ES-I3 (cell line): ENCODE measurements around the gene FBLN2.

Experiments
- H3K36me3 ChIP-seq: 2 replicates; pipeline ENCODE4 v1.6.1; 2013; ENCODE audit warnings: mild to moderate bottlenecking, low read length, control low read depth, moderate library complexity; ENCODE audit not compliant: insufficient read depth
- H3K4me1 ChIP-seq: 2 replicates; pipeline ENCODE4 v1.6.1; 2013; ENCODE audit warnings: mild to moderate bottlenecking, control low read depth, low read length; ENCODE audit not compliant: insufficient read depth
- H3K9ac ChIP-seq: 2 replicates; pipeline ENCODE4 v1.6.1; 2013; ENCODE audit warnings: low read depth, mild to moderate bottlenecking, low read length, moderate library complexity
- H3K9me3 ChIP-seq: 2 replicates; pipeline ENCODE4 v1.6.1; 2013; ENCODE audit warnings: mild to moderate bottlenecking, low read length, moderate library complexity; ENCODE audit not compliant: control insufficient read depth, insufficient read depth

The FBLN2 gene

GRCh38 chr3:13590841-13591520, 42.1 kb downstream of the FBLN2 start:
- H3K4me1 ChIP-seq, result peaks cover 24% of the 10 kb centered on the region
- H3K9ac ChIP-seq, result no peak overlapping the region
- H3K9me3 ChIP-seq, result no peaks in the 10 kb centered on the region
- H3K36me3 ChIP-seq, result no peaks in the 10 kb centered on the region

GRCh38 chr3:13593615-13594014, 44.7 kb downstream of the FBLN2 start:
- H3K36me3 ChIP-seq, result no peaks in the 10 kb centered on the region
- no peak overlapping the region for H3K9ac ChIP-seq
- no peaks in the 10 kb centered on the region for H3K9me3 ChIP-seq
- H3K4me1 ChIP-seq, result peaks cover 13% of the 10 kb centered on the region

GRCh38 chr3:13594146-13594545, 45.2 kb downstream of the FBLN2 start:
- Histone ChIP-seq H3K9ac (no peak overlapping the region), H3K36me3 (no peaks in the 10 kb centered on the region), H3K9me3 (no peaks in the 10 kb centered on the region), H3K4me1 (peaks cover 10% of the 10 kb centered on the region)

DNA sequence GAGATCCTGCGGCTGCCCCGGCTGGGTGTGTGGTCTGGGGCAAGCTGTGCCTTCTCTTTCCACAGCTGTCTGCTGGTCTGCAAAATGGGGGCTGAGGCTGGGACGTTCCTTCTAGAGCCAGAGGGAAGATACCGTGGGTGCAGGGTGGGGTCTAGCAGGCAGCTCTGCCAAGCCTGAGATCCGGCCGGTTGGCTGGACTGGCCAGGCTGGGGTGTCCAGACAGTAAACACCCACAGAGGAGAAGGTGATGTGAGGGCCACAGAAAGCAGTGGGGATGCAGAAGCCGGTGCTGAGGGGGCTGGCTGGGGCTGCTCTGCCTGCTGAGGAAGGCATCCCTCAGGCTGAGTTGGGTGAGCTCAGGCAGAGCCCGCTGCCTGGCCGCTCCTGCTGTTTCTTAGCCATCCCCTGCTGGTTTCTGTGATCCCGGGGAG, 46.1 kb downstream of the FBLN2 start:
- Histone ChIP-seq H3K36me3 (no peaks in the 10 kb centered on the region), H3K9me3 (no peaks in the 10 kb centered on the region), H3K4me1 (peaks cover 10% of the 10 kb centered on the region), H3K9ac (no peak overlapping the region)

DNA sequence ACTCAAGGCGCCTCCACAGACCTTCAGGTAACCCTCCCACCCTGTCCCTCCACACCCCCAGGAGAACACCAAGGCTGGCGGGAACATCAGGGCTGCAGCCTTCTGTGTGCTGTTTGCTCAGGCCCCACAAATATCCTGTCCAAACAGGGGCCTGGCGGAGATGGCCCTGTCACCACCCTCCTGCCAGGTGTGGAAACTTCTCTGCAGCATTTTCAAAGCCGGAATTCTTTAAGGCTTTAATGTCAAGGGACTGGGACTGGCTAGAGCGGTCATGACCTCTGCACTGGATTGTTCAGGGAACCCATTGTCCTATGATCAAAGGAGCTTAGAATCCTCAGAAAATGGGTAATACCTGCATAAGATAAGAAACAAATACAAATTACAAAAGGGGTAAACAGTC, 46.6 kb downstream of the FBLN2 start:
- H3K9ac ChIP-seq, result no peak overlapping the region
- H3K4me1 ChIP-seq, result peaks cover 10% of the 10 kb centered on the region
- H3K9me3 ChIP-seq, result no peaks in the 10 kb centered on the region
- no peaks in the 10 kb centered on the region for H3K36me3 ChIP-seq

DNA sequence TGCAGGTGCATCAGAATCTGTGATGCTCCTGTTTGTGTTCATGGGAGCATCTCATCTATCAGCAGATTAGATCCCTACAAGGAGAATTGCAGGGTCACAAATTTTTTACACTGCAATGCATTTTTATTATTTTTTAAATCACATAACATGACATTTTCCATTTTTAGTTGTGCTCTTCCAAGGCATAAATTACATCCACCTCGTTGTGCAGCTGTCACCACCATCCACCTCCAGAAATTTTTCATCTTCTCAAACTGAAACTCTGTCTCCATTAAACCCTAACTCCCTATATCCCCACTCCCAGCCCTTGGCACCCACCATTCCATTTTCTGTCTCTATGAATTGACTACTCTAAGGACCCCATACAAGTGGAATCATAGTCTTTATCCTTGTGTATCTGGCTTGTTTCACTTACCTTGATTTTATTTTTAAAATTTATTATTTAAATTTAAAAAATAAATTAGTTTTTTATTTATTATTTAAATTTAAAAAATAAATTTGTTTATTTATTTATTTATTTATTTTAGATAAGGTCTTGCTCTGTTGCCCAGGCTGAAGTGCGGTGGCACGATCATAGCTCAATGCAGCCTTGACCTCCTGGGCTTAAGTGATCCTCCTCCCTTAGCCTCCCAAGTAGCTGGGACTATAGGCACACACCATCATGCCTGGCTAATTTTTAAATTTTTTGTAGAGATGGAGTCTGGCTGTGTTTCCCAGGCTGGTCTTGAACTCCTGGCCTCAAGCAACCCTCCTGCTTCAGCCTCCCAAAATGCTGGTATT, 47.7 kb downstream of the FBLN2 start:
- Histone ChIP-seq H3K9me3 (no peaks in the 10 kb centered on the region), H3K36me3 (no peaks in the 10 kb centered on the region), H3K9ac (no peak overlapping the region), H3K4me1 (peaks cover 10% of the 10 kb centered on the region)

- Histone ChIP-seq H3K9ac (no peak overlapping the region), H3K4me1 (peaks cover 10% of the 10 kb centered on the region), H3K36me3 (no peaks in the 10 kb centered on the region), H3K9me3 (no peaks in the 10 kb centered on the region)
Observed at GRCh38 chr3:13597661-13598060, 48.7 kb downstream of the FBLN2 start.

DNA sequence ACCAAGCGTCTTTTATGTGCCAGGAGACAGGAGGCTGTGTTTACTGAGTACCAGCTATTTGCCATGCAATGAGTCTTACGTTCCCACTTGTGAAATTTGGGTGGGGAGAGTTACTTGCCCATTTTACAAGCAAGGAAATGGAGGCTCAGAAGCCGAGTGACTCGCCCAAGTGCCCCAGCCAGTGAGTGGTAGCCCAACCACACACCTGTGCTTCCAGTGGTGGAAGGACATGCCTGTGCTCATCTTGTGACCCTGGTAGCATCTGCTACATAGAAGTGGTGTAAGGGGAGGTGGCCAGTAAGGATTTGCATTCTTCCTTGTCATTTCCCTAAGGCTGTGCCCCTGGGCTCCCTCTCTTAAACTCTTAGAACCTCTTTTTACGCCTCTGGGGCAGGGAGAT, 49.3 kb downstream of the FBLN2 start:
- no peak overlapping the region for H3K9ac ChIP-seq
- H3K36me3 ChIP-seq, result no peaks in the 10 kb centered on the region
- peaks cover 10% of the 10 kb centered on the region for H3K4me1 ChIP-seq
- no peaks in the 10 kb centered on the region for H3K9me3 ChIP-seq

- H3K9me3 ChIP-seq, result no peaks in the 10 kb centered on the region
- peaks cover 10% of the 10 kb centered on the region for H3K4me1 ChIP-seq
- H3K36me3 ChIP-seq, result no peaks in the 10 kb centered on the region
- no peak overlapping the region for H3K9ac ChIP-seq
Observed at GRCh38 chr3:13598926-13599886, 50.3 kb downstream of the FBLN2 start.

DNA sequence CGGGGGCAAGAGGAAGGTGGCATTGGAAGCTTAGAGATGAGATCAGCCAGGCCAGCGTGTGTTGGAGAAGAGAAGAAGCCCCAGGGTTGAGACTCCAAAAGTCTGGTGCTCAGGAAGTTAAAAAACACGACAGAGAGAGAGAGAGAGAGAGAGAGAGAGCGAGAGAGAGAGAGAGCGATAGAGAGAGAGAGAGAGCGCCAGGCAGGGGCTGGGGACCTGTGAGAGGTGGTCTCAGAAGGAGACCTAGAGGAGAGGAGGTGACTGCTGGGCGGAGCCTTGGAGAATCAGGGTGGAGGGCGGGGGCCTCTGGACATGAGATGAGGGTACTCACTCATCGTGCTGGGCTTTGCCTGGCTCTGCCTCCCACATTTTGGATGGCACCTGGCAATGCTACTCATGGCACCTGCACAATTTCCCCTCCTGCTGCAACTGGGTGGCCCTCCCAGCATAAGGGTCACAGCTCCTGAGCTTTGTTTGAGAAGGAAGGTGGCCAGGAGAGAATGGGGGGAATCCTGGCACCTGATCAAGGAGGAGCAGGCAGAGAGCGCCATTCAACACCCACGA, 51.0 kb downstream of the FBLN2 start:
- Histone ChIP-seq H3K4me1 (peaks cover 10% of the 10 kb centered on the region), H3K9ac (no peak overlapping the region), H3K9me3 (no peaks in the 10 kb centered on the region), H3K36me3 (no peaks in the 10 kb centered on the region)

- Histone ChIP-seq H3K9me3 (no peaks in the 10 kb centered on the region), H3K4me1 (no peaks in the 10 kb centered on the region; the same call in 1 of the 2 replicates), H3K9ac (no peak overlapping the region), H3K36me3 (no peaks in the 10 kb centered on the region)
Observed at GRCh38 chr3:13600950-13601691, 52.2 kb downstream of the FBLN2 start.

GRCh38 chr3:13601692-13602080, 52.8 kb downstream of the FBLN2 start:
- Histone ChIP-seq H3K4me1 (no peaks in the 10 kb centered on the region; the same call in 1 of the 2 replicates), H3K36me3 (no peaks in the 10 kb centered on the region), H3K9ac (no peak overlapping the region), H3K9me3 (no peaks in the 10 kb centered on the region)

DNA sequence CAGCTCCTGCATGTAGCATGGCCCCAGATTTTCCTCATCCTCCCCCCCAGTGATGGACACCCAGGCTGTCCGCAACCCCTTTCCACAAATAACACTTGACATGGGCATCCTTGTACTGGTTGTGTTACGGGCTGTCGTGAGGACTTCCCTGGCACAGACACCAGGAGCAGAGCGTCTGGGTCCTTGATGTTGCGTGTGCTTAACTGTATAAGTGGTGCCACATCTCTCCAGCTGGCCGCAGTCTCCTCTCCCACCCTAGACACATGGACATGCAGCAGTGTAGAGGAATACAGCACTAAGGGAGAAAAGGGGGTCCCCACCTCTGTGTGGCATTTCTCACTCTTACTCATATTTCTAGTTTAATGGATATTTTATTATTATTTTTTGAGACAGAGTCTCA, 56.6 kb downstream of the FBLN2 start:
- Histone ChIP-seq H3K9me3 (no peaks in the 10 kb centered on the region), H3K36me3 (no peaks in the 10 kb centered on the region), H3K9ac (no peak overlapping the region), H3K4me1 (no peaks in the 10 kb centered on the region)
